Activated T-cell treated with anti-CD3 and anti-CD28 coated beads for 1 hour (primary cell): Measurements from ENCODE around the gene GP1BB.
"Not testable (repeated sequence)": the region's sequence is repeated elsewhere in the genome, so short reads cannot be mapped to it uniquely, and the experiment has no call there.

Experiments used
- DNase-seq: peaks from one replicate; pipeline ENCODE4 v3.0.0-alpha.2; 2020; ENCODE audit warnings: low read depth

The GP1BB gene

GRCh38 chr22:19723232-19723982, at the start of gene GP1BB:
Gene GP1BB, plus strand, starts transcription at chr22:19723539. Its CDS starts 31 bp downstream, at chr22:19723570.
- DNase-seq: peak; percentile 20

- DNase-seq: no peak
Measured at GRCh38 chr22:19673660-19674059, 49.7 kb upstream of the GP1BB start.

GRCh38 chr22:19674129-19674928, 49.0 kb upstream of the GP1BB start:
- no peak for DNase-seq

- DNase-seq: no peak
Measured at GRCh38 chr22:19674929-19675253, 48.4 kb upstream of the GP1BB start.

- no peak for DNase-seq
Measured at GRCh38 chr22:19675428-19675827, 47.9 kb upstream of the GP1BB start.

- DNase-seq: not testable (repeated sequence)
Measured at GRCh38 chr22:19676437-19676836, 46.9 kb upstream of the GP1BB start.

GRCh38 chr22:19678949-19679521, 44.3 kb upstream of the GP1BB start:
- DNase-seq: no peak

GRCh38 chr22:19679522-19680101, 43.7 kb upstream of the GP1BB start:
- peak; percentile 38 for DNase-seq

- DNase-seq: no peak
Measured at GRCh38 chr22:19680287-19680881, 43.0 kb upstream of the GP1BB start.

GRCh38 chr22:19680911-19681862, 42.2 kb upstream of the GP1BB start:
- no peak for DNase-seq

- no peak for DNase-seq
Measured at GRCh38 chr22:19681863-19682245, 41.5 kb upstream of the GP1BB start.

- DNase-seq: no peak
Measured at GRCh38 chr22:19686946-19687345, 36.4 kb upstream of the GP1BB start.

- DNase-seq: no peak
Measured at GRCh38 chr22:19687561-19688300, 35.6 kb upstream of the GP1BB start.

GRCh38 chr22:19688301-19689290, 34.7 kb upstream of the GP1BB start:
- DNase-seq: no peak

- DNase-seq: no peak
Measured at GRCh38 chr22:19689408-19689807, 33.9 kb upstream of the GP1BB start.

GRCh38 chr22:19691007-19691720, 32.2 kb upstream of the GP1BB start:
- DNase-seq: no peak

- DNase-seq: no peak
Measured at GRCh38 chr22:19691721-19692341, 31.5 kb upstream of the GP1BB start.

- no peak for DNase-seq
Measured at GRCh38 chr22:19693581-19693980, 29.8 kb upstream of the GP1BB start.
